PC-3 (cell line): ENCODE data around the gene NPFFR1. TPM values are rescaled to one million over a fixed set of nuclear protein-coding genes. Genes with fewer than 3 reads are reported as not detected.

Experiments
- ATAC-seq: fragments of 200-7000 bp; cut with Tn5 transposase; 2 replicates; pipeline ENCODE4 v1.9.1; 2020; ENCODE audit warnings: mild to moderate bottlenecking, moderate library complexity
- BruUV-seq: library from RNA; stranded (reverse); fragments of 400-500 nt; replicated peaks from 2 replicates; lab custom pipeline; 2021; lab: Mats Ljungman, UMichigan
- CTCF ChIA-PET: fragments of 300-600 bp; sonication (Branson Sonifier 250); formaldehyde crosslinking; loops from one replicate; lab custom pipeline; 2022; ENCODE audit warnings: antibody characterized with exemption; lab: Charles Lee
- POLR2A ChIA-PET: fragments of 300-600 bp; sonication (Branson Sonifier 250); formaldehyde crosslinking; loops from one replicate; lab custom pipeline; 2022; ENCODE audit warnings: antibody characterized with exemption; ENCODE audit not compliant: unreplicated experiment; lab: Charles Lee
- DNase-seq: peaks from one replicate; pipeline ENCODE4 v3.0.0-alpha.2; 2015
- H2AFZ ChIP-seq: fragments of 300-600 bp; sonication (generic); 2 replicates; pipeline ENCODE4 v1.6.0; 2016; ENCODE audit warnings: antibody characterized with exemption, low read length
- H3F3A ChIP-seq: fragments of 300-600 bp; sonication (generic); one replicate; pipeline ENCODE4 v1.6.0; 2017; ENCODE audit warnings: antibody characterized with exemption, low read length, control low read depth, mild to moderate bottlenecking; ENCODE audit not compliant: unreplicated experiment
- H3K27ac ChIP-seq: fragments of 300-600 bp; sonication (generic); 2 replicates; pipeline ENCODE4 v1.5.1; 2016; ENCODE audit warnings: mild to moderate bottlenecking, low read length
- H3K27me3 ChIP-seq: fragments of 300-600 bp; sonication (generic); 2 replicates; pipeline ENCODE4 v1.6.1; 2016; ENCODE audit warnings: low read length, mixed read lengths
- H3K36me3 ChIP-seq: fragments of 300-600 bp; sonication (generic); 2 replicates; pipeline ENCODE4 v1.6.1; 2016; ENCODE audit warnings: low read depth, mixed run types, low read length, mixed read lengths
- H3K4me1 ChIP-seq: fragments of 300-600 bp; sonication (generic); 2 replicates; pipeline ENCODE4 v1.5.1; 2016; ENCODE audit warnings: low read length; ENCODE audit not compliant: insufficient read depth
- H3K4me2 ChIP-seq: fragments of 300-600 bp; sonication (generic); 2 replicates; pipeline ENCODE4 v1.6.0; 2016; ENCODE audit warnings: low read length
- H3K4me3 ChIP-seq: fragments of 300-600 bp; sonication (generic); 2 replicates; pipeline ENCODE4 v1.5.1; 2016; ENCODE audit warnings: mild to moderate bottlenecking, low read length, mixed read lengths
- H3K79me2 ChIP-seq: fragments of 300-600 bp; sonication (generic); 2 replicates; pipeline ENCODE4 v1.6.1; 2017; ENCODE audit warnings: low read length, mixed read lengths
- H3K9ac ChIP-seq: fragments of 300-600 bp; sonication (generic); 2 replicates; pipeline ENCODE4 v1.6.0; 2016; ENCODE audit warnings: mild to moderate bottlenecking, low read length
- H3K9me2 ChIP-seq: fragments of 300-600 bp; sonication (generic); replicated peaks from 2 replicates; pipeline ENCODE4 v1.6.1; 2016; ENCODE audit warnings: mixed run types, low read length, mixed read lengths
- H3K9me3 ChIP-seq: fragments of 300-600 bp; sonication (generic); 2 replicates; pipeline ENCODE4 v1.6.1; 2016; ENCODE audit warnings: low read length, mixed read lengths
- H4K20me1 ChIP-seq: fragments of 300-600 bp; sonication (generic); 2 replicates; pipeline ENCODE4 v1.6.1; 2016; ENCODE audit warnings: low read length, mixed read lengths
- CTCF ChIP-seq: fragments of 300-600 bp; sonication (generic); conservative IDR thresholded peaks from 2 replicates; pipeline ENCODE4 v1.5.1; 2017; ENCODE audit warnings: antibody characterized with exemption, low read depth, mild to moderate bottlenecking, low read length
- EZH2 ChIP-seq: fragments of 300-600 bp; sonication (generic); IDR thresholded peaks from one replicate; pipeline ENCODE4 v1.6.1; 2017; ENCODE audit warnings: antibody characterized with exemption, mild to moderate bottlenecking, low read length; ENCODE audit not compliant: unreplicated experiment
- EZH2phosphoT487 ChIP-seq: fragments of 300-600 bp; sonication (generic); IDR thresholded peaks from 2 replicates; pipeline ENCODE4 v1.6.1; 2018; ENCODE audit warnings: mild to moderate bottlenecking, antibody characterized with exemption, low read length, borderline replicate concordance
- intact Hi-C: fragments of 100-400 bp; cut with micrococcal nuclease; formaldehyde crosslinking; loops from 2 replicates; pipeline ENCODE4 v1.9.0; 2023
- total RNA-seq: library from RNA; depleted of rRNA; stranded (reverse); fragments of >200 nt; gene quantifications from 2 replicates; pipeline ENCODE4 v1.2.3, GENCODE V29; 2014

Gene NPFFR1
- total RNA-seq, 1 experiment from 2014 or later: not detected

- Histone ChIP-seq H3K9me3 (no peaks in the 10 kb centered on the region), H4K20me1 (no peaks in the 10 kb centered on the region), H3K4me1 (no peaks in the 10 kb centered on the region), H3K36me3 (0 out of 2 replicates have a peak, but pooled peaks cover 3% of the 10 kb centered on the region), H3K79me2 (no peaks in the 10 kb centered on the region), H3F3A (no peaks in the 10 kb centered on the region), H3K4me3 (no peak overlapping the region), H3K27ac (no peak overlapping the region), H3K9ac (no peak overlapping the region), H3K27me3 (no peaks in the 10 kb centered on the region), H3K9me2 (no peaks in the 10 kb centered on the region), H2AFZ (no peak overlapping the region), H3K4me2 (no peak overlapping the region)
- intact Hi-C loops: no loop called here
- no TSS peak for BruUV-seq
- ChIA-PET POLR2A (no interaction called here), CTCF (no interaction called here)
- ATAC-seq: no peak
- DNase-seq: no peak
- TF ChIP-seq EZH2phosphoT487 (no peak), CTCF (no peak), EZH2 (no peak)
These were observed 33.6 kb upstream of the NPFFR1 start for GRCh38 chr10:70317272-70317942.

DNA sequence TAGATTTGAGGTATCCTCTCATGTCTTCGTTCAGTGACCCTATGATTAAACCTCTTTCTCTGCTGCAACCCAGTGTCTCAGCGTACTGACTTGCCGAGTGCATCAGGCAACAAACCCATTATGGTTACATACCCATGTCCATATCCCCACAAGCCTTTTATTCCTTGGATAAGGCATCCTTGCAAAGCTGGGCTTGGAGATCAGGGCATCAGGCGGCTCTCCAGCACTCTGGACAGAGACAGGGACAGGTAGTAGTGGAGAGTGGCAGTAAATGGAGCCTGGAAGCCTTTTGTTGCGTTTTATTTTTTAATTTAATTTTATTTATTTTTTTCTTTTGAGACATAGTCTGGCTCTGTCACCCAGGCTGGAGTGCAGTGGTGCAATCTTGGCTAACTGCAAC is 32.0 kb upstream of the NPFFR1 start:
- no peak overlapping the region for H2AFZ ChIP-seq
- no peaks in the 10 kb centered on the region for H3K79me2 ChIP-seq
- H3K4me3 ChIP-seq: no peak overlapping the region
- ATAC-seq (no peak), DNase-seq (no peak)
- BruUV-seq: no TSS peak
- ChIA-PET POLR2A (no interaction called here), CTCF (no interaction called here)
- intact Hi-C loops: no loop called here
- no peaks in the 10 kb centered on the region for H3K9me2 ChIP-seq
- no peaks in the 10 kb centered on the region for H4K20me1 ChIP-seq
- TF ChIP-seq CTCF (no peak), EZH2 (no peak), EZH2phosphoT487 (no peak)
- H3K27ac ChIP-seq: no peak overlapping the region
- no peaks in the 10 kb centered on the region for H3K27me3 ChIP-seq
- H3K9ac ChIP-seq: no peak overlapping the region
- H3K36me3 ChIP-seq: 0 out of 2 replicates have a peak, but pooled peaks cover 3% of the 10 kb centered on the region
- H3K4me1 ChIP-seq: no peaks in the 10 kb centered on the region
- no peaks in the 10 kb centered on the region for H3F3A ChIP-seq
- no peak overlapping the region for H3K4me2 ChIP-seq
- no peaks in the 10 kb centered on the region for H3K9me3 ChIP-seq

- ATAC-seq (no peak), DNase-seq (no peak)
- H3F3A ChIP-seq: no peaks in the 10 kb centered on the region
- ChIA-PET POLR2A (no interaction called here), CTCF (no interaction called here)
- intact Hi-C loops: no loop called here
- H3K36me3 ChIP-seq: 0 out of 2 replicates have a peak, but pooled peaks cover 3% of the 10 kb centered on the region
- H3K79me2 ChIP-seq: no peaks in the 10 kb centered on the region
- H3K27ac ChIP-seq: no peak overlapping the region
- TF ChIP-seq EZH2phosphoT487 (no peak), CTCF (no peak), EZH2 (no peak)
- H3K27me3 ChIP-seq: no peaks in the 10 kb centered on the region
- no peaks in the 10 kb centered on the region for H3K9me2 ChIP-seq
- H3K9ac ChIP-seq: no peak overlapping the region
- no peaks in the 10 kb centered on the region for H3K4me1 ChIP-seq
- no peaks in the 10 kb centered on the region for H3K9me3 ChIP-seq
- H4K20me1 ChIP-seq: no peaks in the 10 kb centered on the region
- H3K4me2 ChIP-seq: no peak overlapping the region
- H2AFZ ChIP-seq: no peak overlapping the region
- no TSS peak for BruUV-seq
- no peak overlapping the region for H3K4me3 ChIP-seq
These were observed 31.5 kb upstream of the NPFFR1 start for GRCh38 chr10:70315276-70315675.
